Brain microvascular endothelial cell (primary cell): Measurements from ENCODE around the gene SPRR3.

Source experiments
- DNase-seq: peaks from one replicate; pipeline ENCODE4 v3.0.0-alpha.2; 2020
- H3K27ac ChIP-seq: fragments of 250-450 bp; sonication (Bioruptor Pico); 2 replicates; pipeline ENCODE4 v1.5.1; 2020; ENCODE audit warnings: mild to moderate bottlenecking, moderate library complexity
- H3K27me3 ChIP-seq: fragments of 250-450 bp; sonication (Bioruptor Pico); replicated peaks from 2 replicates; pipeline ENCODE4 v1.5.1; 2020; ENCODE audit warnings: mild to moderate bottlenecking
- H3K36me3 ChIP-seq: fragments of 250-450 bp; sonication (Bioruptor Pico); replicated peaks from 2 replicates; pipeline ENCODE4 v1.5.1; 2020; ENCODE audit warnings: mild to moderate bottlenecking
- H3K4me3 ChIP-seq: 2 replicates; pipeline ENCODE4 v1.5.1; 2011; ENCODE audit warnings: low read depth, mild to moderate bottlenecking, control low read depth, low read length, moderate library complexity
- in situ Hi-C: cut with HindIII; loops from 2 replicates; pipeline ENCODE4 v1.10.0; 2017; ENCODE audit warnings: low sequenced_read_pairs, low pct_ligation_motif_present
- TF ChIP-seq, protein P1 (sequence below): IDR thresholded peaks from 2 replicates; pipeline ENCODE4 v1.5.1; 2011; ENCODE audit warnings: low read depth, mild to moderate bottlenecking, moderate library complexity, low read length, control low read depth, inconsistent platforms; ENCODE audit errors: missing control alignments

SPRR3 gene, protein sequence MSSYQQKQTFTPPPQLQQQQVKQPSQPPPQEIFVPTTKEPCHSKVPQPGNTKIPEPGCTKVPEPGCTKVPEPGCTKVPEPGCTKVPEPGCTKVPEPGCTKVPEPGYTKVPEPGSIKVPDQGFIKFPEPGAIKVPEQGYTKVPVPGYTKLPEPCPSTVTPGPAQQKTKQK

DNA sequence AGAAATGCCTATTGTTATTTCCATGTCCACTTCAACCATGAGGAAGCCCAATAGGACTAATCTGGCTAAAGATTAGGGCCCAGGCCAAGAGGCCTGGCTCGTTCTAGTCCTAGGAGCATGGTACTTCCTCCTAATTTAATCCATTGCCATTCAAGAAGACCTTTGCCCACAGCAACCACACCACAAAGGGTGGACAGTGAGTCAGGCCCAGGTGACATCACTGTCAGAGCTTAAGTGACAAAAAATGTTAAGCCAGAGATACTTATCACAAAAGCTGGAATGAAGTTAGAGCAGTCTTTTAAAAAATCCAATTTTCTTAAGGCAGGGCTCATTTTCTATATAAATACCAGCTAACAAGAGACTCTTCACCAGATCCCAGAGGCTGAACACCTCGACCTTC is at the start of gene SPRR3:
SPRR3 (plus strand) TSS at position 368 of the 400 bp plus-strand sequence. CDS start 1,272 bp downstream, outside the sequence.
- Histone ChIP-seq H3K4me3 (no peak within 1 kb of the TSS), H3K36me3 (no peaks in the 10 kb centered on the region), H3K27ac (no peak within 1 kb of the TSS), H3K27me3 (no peaks in the 10 kb centered on the region)
- DNase-seq, result no peak
- TF ChIP-seq, protein P1, sequence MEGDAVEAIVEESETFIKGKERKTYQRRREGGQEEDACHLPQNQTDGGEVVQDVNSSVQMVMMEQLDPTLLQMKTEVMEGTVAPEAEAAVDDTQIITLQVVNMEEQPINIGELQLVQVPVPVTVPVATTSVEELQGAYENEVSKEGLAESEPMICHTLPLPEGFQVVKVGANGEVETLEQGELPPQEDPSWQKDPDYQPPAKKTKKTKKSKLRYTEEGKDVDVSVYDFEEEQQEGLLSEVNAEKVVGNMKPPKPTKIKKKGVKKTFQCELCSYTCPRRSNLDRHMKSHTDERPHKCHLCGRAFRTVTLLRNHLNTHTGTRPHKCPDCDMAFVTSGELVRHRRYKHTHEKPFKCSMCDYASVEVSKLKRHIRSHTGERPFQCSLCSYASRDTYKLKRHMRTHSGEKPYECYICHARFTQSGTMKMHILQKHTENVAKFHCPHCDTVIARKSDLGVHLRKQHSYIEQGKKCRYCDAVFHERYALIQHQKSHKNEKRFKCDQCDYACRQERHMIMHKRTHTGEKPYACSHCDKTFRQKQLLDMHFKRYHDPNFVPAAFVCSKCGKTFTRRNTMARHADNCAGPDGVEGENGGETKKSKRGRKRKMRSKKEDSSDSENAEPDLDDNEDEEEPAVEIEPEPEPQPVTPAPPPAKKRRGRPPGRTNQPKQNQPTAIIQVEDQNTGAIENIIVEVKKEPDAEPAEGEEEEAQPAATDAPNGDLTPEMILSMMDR, result no peak
- in situ Hi-C loops, result no loop called here

DNA sequence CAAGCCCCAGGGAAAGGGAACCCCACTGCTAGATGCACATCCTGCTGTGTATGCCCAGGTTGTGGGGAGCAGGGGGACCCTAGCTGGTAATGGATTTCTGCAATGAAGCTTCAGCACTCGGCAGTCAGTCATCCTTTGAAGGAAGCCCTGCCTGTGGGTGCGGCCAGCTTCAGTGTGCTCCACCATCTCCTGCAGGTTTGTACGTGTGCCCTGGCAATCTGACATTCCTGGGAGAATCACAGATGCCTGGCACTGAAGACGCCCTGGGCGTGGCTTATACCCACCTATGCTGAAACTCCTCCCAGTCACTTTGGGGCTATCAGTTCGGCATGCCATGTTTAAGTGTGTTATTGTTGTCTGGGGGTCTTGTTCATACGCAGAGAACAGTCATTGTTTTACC is 47.8 kb upstream of the SPRR3 start:
- TF ChIP-seq, protein P1, result no peak
- Histone ChIP-seq H3K27ac (no peak overlapping the region), H3K36me3 (no peaks in the 10 kb centered on the region), H3K4me3 (no peak overlapping the region), H3K27me3 (no peaks in the 10 kb centered on the region)
- DNase-seq, result no peak
- in situ Hi-C loops, result no loop called here

DNA sequence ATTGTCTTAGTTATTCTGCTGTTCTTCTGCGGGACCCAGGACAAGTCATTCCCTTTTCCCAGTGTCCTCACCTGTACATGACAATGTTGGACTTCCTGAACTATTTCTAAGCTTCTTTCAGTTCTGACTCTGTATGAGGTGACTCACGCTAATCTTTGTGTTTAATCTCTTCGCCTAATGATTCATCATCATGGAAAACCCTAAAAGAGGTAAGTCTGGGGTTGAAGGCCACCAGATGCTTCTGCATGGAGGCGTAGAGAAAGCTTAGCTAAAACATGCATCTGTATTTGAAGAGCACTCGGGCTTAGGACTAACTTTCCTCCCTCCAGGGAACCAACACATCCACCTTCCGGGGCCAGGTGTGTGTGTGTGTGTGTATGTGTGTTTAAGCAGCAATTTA is 47.1 kb upstream of the SPRR3 start:
- H3K27ac ChIP-seq, result no peak overlapping the region

DNA sequence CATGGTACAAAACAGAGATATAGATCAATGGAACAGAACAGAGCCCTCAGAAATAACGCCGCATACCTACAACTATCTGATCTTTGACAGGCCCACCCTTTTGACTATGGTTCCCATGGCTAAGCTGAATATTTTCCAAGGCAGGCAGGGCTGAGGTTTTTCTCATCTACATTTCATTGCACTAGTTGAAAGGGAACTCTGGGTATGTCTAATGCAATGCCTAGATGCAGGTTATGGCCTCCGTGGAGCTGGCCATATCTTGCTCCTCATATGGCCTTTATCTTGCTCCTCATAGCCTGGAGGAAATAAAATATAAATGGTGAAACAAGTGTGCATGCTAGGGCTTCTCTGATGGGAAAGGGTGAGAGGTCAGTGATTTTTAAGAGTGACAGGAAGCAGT is 44.0 kb upstream of the SPRR3 start:
- H3K4me3 ChIP-seq, result no peak overlapping the region
- H3K27ac ChIP-seq, result no peak overlapping the region
- H3K36me3 ChIP-seq, result no peaks in the 10 kb centered on the region
- in situ Hi-C loops, result no loop called here
- H3K27me3 ChIP-seq, result no peaks in the 10 kb centered on the region
- no peak for DNase-seq
- TF ChIP-seq, protein P1, result no peak

More for the DNA sequence above, 47.1 kb upstream of the SPRR3 start:
- Histone ChIP-seq H3K27me3 (no peaks in the 10 kb centered on the region), H3K36me3 (no peaks in the 10 kb centered on the region), H3K4me3 (no peak overlapping the region)
- TF ChIP-seq, protein P1, result no peak
- no peak for DNase-seq
- in situ Hi-C loops, result no loop called here

DNA sequence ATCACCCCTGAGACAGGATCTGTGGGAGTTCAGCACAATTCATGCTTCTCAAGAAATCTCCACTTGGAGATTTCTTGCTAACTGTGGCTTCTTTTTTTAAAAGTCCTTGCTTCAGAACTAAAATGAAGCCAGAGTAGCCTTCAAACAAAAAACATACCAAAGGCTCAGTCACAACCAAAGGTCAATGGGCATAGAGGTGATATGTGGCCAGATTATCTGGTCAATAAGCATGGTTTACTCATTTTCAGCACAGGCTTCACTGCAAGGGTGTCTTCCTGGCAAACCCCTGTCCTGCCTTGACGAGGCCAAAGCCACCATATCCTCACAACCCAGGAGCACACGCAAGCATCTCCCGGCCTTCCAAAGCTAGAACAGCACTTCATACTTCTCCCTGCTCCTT is 42.3 kb upstream of the SPRR3 start:
- no peak for DNase-seq
- no peaks in the 10 kb centered on the region for H3K27me3 ChIP-seq
- TF ChIP-seq, protein P1, result no peak
- no peak overlapping the region for H3K4me3 ChIP-seq
- in situ Hi-C loops, result no loop called here
- no peak overlapping the region for H3K27ac ChIP-seq
- H3K36me3 ChIP-seq, result no peaks in the 10 kb centered on the region

DNA sequence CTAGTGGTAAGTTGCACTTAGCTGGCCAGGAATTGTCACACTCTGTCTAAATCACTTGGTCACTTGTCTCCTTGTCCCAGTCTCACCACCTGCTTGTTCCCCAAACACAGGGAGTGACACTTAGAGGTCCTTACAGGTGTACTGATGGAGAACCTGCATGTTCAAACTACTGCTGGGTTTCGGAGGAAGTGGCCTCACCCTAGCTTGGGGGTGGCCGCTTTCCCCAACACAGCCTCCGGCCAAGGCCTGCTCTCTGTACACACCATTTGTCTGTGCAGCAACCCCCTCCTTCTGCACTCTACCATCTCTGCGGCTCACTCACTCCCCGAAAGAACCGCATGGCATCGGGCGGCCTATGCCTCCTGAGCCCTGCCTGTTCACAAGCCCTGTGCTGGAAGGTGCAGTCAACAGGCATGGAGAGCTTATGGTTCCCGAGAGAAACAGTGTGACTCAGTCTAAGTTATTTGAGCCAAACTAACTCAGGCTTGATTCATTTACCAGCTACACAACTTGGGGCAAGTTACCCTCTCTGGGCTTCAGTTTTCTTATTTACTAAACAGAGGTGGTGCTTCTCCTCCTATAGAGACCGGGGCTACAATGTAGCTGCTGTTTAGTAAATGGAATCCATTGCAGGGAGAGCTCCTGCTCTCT is 41.6 kb upstream of the SPRR3 start:
- Histone ChIP-seq H3K36me3 (no peaks in the 10 kb centered on the region), H3K27ac (no peak overlapping the region), H3K4me3 (no peak overlapping the region), H3K27me3 (no peaks in the 10 kb centered on the region)
- in situ Hi-C loops, result no loop called here
- TF ChIP-seq, protein P1, result no peak
- DNase-seq, result no peak
